Measurements from ENCODE around the gene LAMC2.

Gene LAMC2

GRCh38 chr1:183222909-183223308 is 36.8 kb downstream of the LAMC2 start:
- no peak overlapping the region for H3K4me3 ChIP-seq (ENCODE audit: control insufficient read depth, low read depth, low read length)
- no peak for TF ChIP-seq CTCF (IDR thresholded peaks at IDR 0.05; ENCODE audit: control insufficient read depth, insufficient read depth, low read depth, low read length, missing control alignments)
- DNase-seq (ENCODE audit: low read depth) = no peak

GRCh38 chr1:183223467-183223866 is 37.4 kb downstream of the LAMC2 start:
- no peak overlapping the region for H3K4me3 ChIP-seq (ENCODE audit: control insufficient read depth, low read depth, low read length)
- TF ChIP-seq CTCF (IDR thresholded peaks at IDR 0.05; ENCODE audit: control insufficient read depth, insufficient read depth, low read depth, low read length, missing control alignments) = no peak
- no peak for DNase-seq (ENCODE audit: low read depth)

- TF ChIP-seq CTCF (IDR thresholded peaks at IDR 0.05; ENCODE audit: control insufficient read depth, insufficient read depth, low read depth, low read length, missing control alignments) = no peak
- DNase-seq (ENCODE audit: low read depth) = no peak
- no peak overlapping the region for H3K4me3 ChIP-seq (ENCODE audit: control insufficient read depth, low read depth, low read length)
These were observed 40.3 kb downstream of the LAMC2 start for GRCh38 chr1:183226361-183226760.

- DNase-seq (ENCODE audit: low read depth) = no peak
- TF ChIP-seq CTCF (IDR thresholded peaks at IDR 0.05; ENCODE audit: control insufficient read depth, insufficient read depth, low read depth, low read length, missing control alignments) = no peak
- no peak overlapping the region for H3K4me3 ChIP-seq (ENCODE audit: control insufficient read depth, low read depth, low read length)
These were observed 40.9 kb downstream of the LAMC2 start for GRCh38 chr1:183226963-183227362.

- DNase-seq (ENCODE audit: low read depth) = no peak
- no peak overlapping the region for H3K4me3 ChIP-seq (ENCODE audit: control insufficient read depth, low read depth, low read length)
- TF ChIP-seq CTCF (IDR thresholded peaks at IDR 0.05; ENCODE audit: control insufficient read depth, insufficient read depth, low read depth, low read length, missing control alignments) = peak; percentile 73
These were observed 41.6 kb downstream of the LAMC2 start for GRCh38 chr1:183227422-183228346.

- DNase-seq (ENCODE audit: low read depth) = no peak
- no peak for TF ChIP-seq CTCF (IDR thresholded peaks at IDR 0.05; ENCODE audit: control insufficient read depth, insufficient read depth, low read depth, low read length, missing control alignments)
- H3K4me3 ChIP-seq (ENCODE audit: control insufficient read depth, low read depth, low read length) = no peak overlapping the region
These were observed 42.5 kb downstream of the LAMC2 start for GRCh38 chr1:183228347-183229220.
